Astrocyte (in vitro differentiated cells and primary cell): ENCODE measurements around the gene TMEM123. TPM values are rescaled to one million over a fixed set of nuclear protein-coding genes. Genes with fewer than 3 reads are reported as not detected.

Experiments
- DNase-seq: peaks from one replicate; pipeline ENCODE4 v3.0.0-alpha.2; 2010; ENCODE audit warnings: low read depth
- FAIRE-seq: peaks from 2 replicates; lab custom pipeline; 2011; peaks lifted over from hg19 to GRCh38; lab: Jason Lieb, UNC
- H2AFZ ChIP-seq: 2 replicates; pipeline ENCODE4 v1.6.0; 2012; ENCODE audit warnings: low read depth, low read length, inconsistent platforms
- H3K27ac ChIP-seq: 2 replicates; pipeline ENCODE4 v1.5.1; 2011; ENCODE audit warnings: low read depth, low read length, inconsistent platforms
- H3K27me3 ChIP-seq: 2 replicates; pipeline ENCODE4 v1.6.0; 2011; ENCODE audit warnings: low read length, inconsistent platforms; ENCODE audit not compliant: insufficient read depth
- H3K36me3 ChIP-seq: 2 replicates; pipeline ENCODE4 v1.5.1; 2011; ENCODE audit warnings: low read length, inconsistent platforms; ENCODE audit not compliant: insufficient read depth
- H3K4me1 ChIP-seq: 2 replicates; pipeline ENCODE4 v1.5.1; 2011; ENCODE audit warnings: low read length, inconsistent platforms; ENCODE audit not compliant: insufficient read depth
- H3K4me2 ChIP-seq: 2 replicates; pipeline ENCODE4 v1.6.0; 2012; ENCODE audit warnings: low read length, inconsistent platforms
- H3K4me3 ChIP-seq: 2 replicates; pipeline ENCODE4 v1.5.1; 2011; ENCODE audit warnings: low read depth, mild to moderate bottlenecking, low read length, inconsistent platforms; ENCODE audit not compliant: insufficient read depth
- H3K79me2 ChIP-seq: 2 replicates; pipeline ENCODE4 v1.6.0; 2012; ENCODE audit warnings: mild to moderate bottlenecking, low read length, inconsistent platforms; ENCODE audit not compliant: insufficient read depth
- H3K9ac ChIP-seq: 2 replicates; pipeline ENCODE4 v1.6.0; 2012; ENCODE audit warnings: mild to moderate bottlenecking, low read length, inconsistent platforms
- H3K9me3 ChIP-seq: 2 replicates; pipeline ENCODE4 v1.5.1; 2012; ENCODE audit warnings: low read depth, mild to moderate bottlenecking, low read length, inconsistent platforms; ENCODE audit not compliant: insufficient read depth
- H4K20me1 ChIP-seq: 2 replicates; pipeline ENCODE4 v1.6.0; 2012; ENCODE audit warnings: low read length, inconsistent platforms; ENCODE audit not compliant: insufficient read depth
- H3K27ac Mint-ChIP-seq: one replicate; pipeline ENCODE4 v1.8.0; 2021; ENCODE audit warnings: mild to moderate bottlenecking, mixed read lengths; ENCODE audit not compliant: unreplicated experiment
- H3K27me3 Mint-ChIP-seq: one replicate; pipeline ENCODE4 v1.8.0; 2021; ENCODE audit warnings: low read depth, mixed read lengths; ENCODE audit not compliant: unreplicated experiment
- H3K36me3 Mint-ChIP-seq: one replicate; pipeline ENCODE4 v1.8.0; 2021; ENCODE audit warnings: low read depth, mixed read lengths; ENCODE audit not compliant: unreplicated experiment
- H3K4me1 Mint-ChIP-seq: one replicate; pipeline ENCODE4 v1.8.0; 2021; ENCODE audit warnings: low read depth, mixed read lengths; ENCODE audit not compliant: unreplicated experiment
- H3K4me3 Mint-ChIP-seq: one replicate; pipeline ENCODE4 v1.8.0; 2021; ENCODE audit warnings: mild to moderate bottlenecking, moderate library complexity, mixed read lengths; ENCODE audit not compliant: unreplicated experiment
- H3K9me3 Mint-ChIP-seq: one replicate; pipeline ENCODE4 v1.8.0; 2021; ENCODE audit warnings: mild to moderate bottlenecking, mixed read lengths; ENCODE audit not compliant: unreplicated experiment
- CTCF ChIP-seq: IDR thresholded peaks from 2 replicates; pipeline ENCODE4 v1.5.1; 2011; ENCODE audit warnings: low read depth, mild to moderate bottlenecking, inconsistent platforms, low read length, moderate library complexity; ENCODE audit not compliant: insufficient read depth
- EZH2 ChIP-seq: IDR thresholded peaks from 2 replicates; pipeline ENCODE4 v1.6.1; 2012; ENCODE audit warnings: mild to moderate bottlenecking, low read length, inconsistent platforms; ENCODE audit not compliant: insufficient read depth
- total RNA-seq: library from RNA; stranded (reverse); gene quantifications from 2 replicates; pipeline ENCODE4 v1.2.1, GENCODE V29; 2021

Gene TMEM123
- total RNA-seq, 1 donor from 2014 or later: 234 TPM

- peaks cover 75% of the 10 kb centered on the region for H3K79me2 ChIP-seq
- H3K36me3 ChIP-seq: peaks cover 3% of the 10 kb centered on the region
- H3K4me3 Mint-ChIP-seq: peak overlapping the region; percentile 20
- H3K36me3 Mint-ChIP-seq: peaks cover 10% of the 10 kb centered on the region
- H3K9ac ChIP-seq: no peak overlapping the region
- H3K4me2 ChIP-seq: no peak overlapping the region
- FAIRE-seq (no peak), DNase-seq (no peak)
- no peak overlapping the region for H3K27ac ChIP-seq
- H3K9me3 Mint-ChIP-seq: peaks cover 3% of the 10 kb centered on the region
- no peaks in the 10 kb centered on the region for H3K27me3 Mint-ChIP-seq
- H3K4me1 Mint-ChIP-seq: peaks cover 55% of the 10 kb centered on the region
- H3K4me1 ChIP-seq: peaks cover 20% of the 10 kb centered on the region
- peak overlapping the region; percentile 95 for H3K27ac Mint-ChIP-seq
- H2AFZ ChIP-seq: no peak overlapping the region
- H4K20me1 ChIP-seq: peaks cover 21% of the 10 kb centered on the region
- no peaks in the 10 kb centered on the region for H3K9me3 ChIP-seq
- no peaks in the 10 kb centered on the region for H3K27me3 ChIP-seq
- no peak for TF ChIP-seq CTCF
- TF ChIP-seq EZH2: no peak
- no peak overlapping the region for H3K4me3 ChIP-seq
These were observed 3.7 kb downstream of the TMEM123 start for GRCh38 chr11:102448869-102449224.

DNA sequence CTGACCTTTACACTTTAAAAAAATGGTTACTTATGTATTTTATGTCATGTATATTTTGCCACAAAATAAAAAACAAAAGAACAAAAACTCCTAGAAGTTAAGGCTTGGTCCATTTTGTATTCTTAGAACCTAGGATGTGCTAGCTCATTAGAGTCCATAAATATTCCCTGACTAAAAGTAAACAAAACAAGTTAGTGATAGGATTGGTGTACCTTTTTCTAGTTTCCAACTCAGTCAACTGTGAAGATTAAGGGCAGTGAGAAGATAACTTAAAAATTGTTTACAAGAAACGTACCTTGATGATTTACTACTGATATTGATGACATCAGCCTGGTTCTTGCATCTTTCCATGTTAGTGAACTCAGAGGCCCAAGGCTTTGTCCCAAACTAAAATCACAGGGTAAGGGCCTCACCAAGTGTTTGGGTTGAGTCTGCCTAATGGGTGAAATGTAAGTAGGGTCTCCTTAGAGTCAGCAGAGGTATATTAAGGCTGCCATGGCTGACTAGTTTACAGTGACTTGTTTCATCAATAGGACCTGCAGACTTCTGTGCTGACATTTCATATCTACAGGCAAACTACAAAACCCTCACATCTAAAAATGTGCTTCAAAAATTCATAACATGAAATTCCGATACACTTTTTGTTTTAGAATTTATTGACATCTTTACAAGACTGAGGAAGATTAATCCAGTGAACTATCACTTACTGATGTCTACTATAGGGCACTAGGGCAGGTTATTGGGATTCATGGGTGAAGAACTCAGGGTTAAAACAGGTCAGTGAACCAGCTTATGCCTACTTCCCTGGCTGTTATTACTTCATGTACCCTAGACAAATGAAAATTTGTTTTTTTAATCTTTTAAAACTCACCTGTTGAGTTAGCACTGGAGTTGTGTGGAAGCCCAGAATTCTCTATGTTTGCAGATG lies 4.4 kb downstream of the TMEM123 start:
- H2AFZ ChIP-seq: no peak overlapping the region
- peaks cover 5% of the 10 kb centered on the region for H3K9me3 Mint-ChIP-seq
- H3K27ac Mint-ChIP-seq: peak overlapping the region; percentile 95
- no peak overlapping the region for H3K27ac ChIP-seq
- peaks cover 17% of the 10 kb centered on the region for H3K36me3 Mint-ChIP-seq
- peaks cover 21% of the 10 kb centered on the region for H4K20me1 ChIP-seq
- FAIRE-seq (no peak), DNase-seq (no peak)
- no peak overlapping the region for H3K4me2 ChIP-seq
- H3K79me2 ChIP-seq: peaks cover 77% of the 10 kb centered on the region
- no peak overlapping the region for H3K4me3 Mint-ChIP-seq
- H3K36me3 ChIP-seq: peaks cover 3% of the 10 kb centered on the region
- no peaks in the 10 kb centered on the region for H3K27me3 ChIP-seq
- H3K27me3 Mint-ChIP-seq: no peaks in the 10 kb centered on the region
- no peak overlapping the region for H3K9ac ChIP-seq
- peaks cover 53% of the 10 kb centered on the region for H3K4me1 Mint-ChIP-seq
- no peak overlapping the region for H3K4me3 ChIP-seq
- H3K9me3 ChIP-seq: no peaks in the 10 kb centered on the region
- H3K4me1 ChIP-seq: peaks cover 17% of the 10 kb centered on the region
- TF ChIP-seq EZH2: no peak
- no peak for TF ChIP-seq CTCF

DNA sequence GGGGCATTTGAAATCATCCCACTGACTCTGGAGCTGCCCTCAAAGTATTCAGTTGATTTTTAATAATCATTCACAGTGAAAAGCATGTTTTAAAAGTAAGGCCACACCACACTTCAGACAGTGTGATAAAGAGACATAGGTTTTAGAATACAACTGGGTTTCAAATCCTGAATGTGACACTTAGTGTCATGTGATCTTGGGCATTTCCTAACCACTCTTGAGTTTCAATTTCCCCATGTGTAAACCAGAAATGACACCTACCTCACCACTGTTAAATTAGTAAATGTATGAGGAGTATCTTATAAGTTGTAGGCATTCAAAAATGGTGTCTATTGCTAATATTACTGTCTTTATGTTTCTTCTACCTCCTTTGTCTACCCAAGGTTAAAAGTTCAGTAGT lies 5.4 kb downstream of the TMEM123 start:
- Histone ChIP-seq H3K9me3 (no peaks in the 10 kb centered on the region), H3K27me3 (no peaks in the 10 kb centered on the region), H3K4me2 (peak overlapping the region; percentile 40), H3K4me3 (no peak overlapping the region), H4K20me1 (peaks cover 21% of the 10 kb centered on the region), H3K9ac (no peak overlapping the region), H2AFZ (no peak overlapping the region), H3K27ac (peak overlapping the region; percentile 49), H3K4me1 (peaks cover 15% of the 10 kb centered on the region), H3K36me3 (peaks cover 3% of the 10 kb centered on the region), H3K79me2 (peaks cover 76% of the 10 kb centered on the region)
- Mint-ChIP-seq H3K4me3 (no peak overlapping the region), H3K9me3 (peaks cover 5% of the 10 kb centered on the region), H3K4me1 (peaks cover 49% of the 10 kb centered on the region), H3K27ac (peak overlapping the region; percentile 95), H3K27me3 (no peaks in the 10 kb centered on the region), H3K36me3 (peaks cover 22% of the 10 kb centered on the region)
- TF ChIP-seq CTCF (no peak), EZH2 (no peak)
- FAIRE-seq (no peak), DNase-seq (no peak)
